ENCODE data around the gene GALNT14. TPM values are rescaled to one million over a fixed set of nuclear protein-coding genes. Genes with fewer than 3 reads are reported as not detected.

Gene GALNT14
- total RNA-seq, 2 donors from 2014 or later = 1.6 TPM; not detected in 1

DNA sequence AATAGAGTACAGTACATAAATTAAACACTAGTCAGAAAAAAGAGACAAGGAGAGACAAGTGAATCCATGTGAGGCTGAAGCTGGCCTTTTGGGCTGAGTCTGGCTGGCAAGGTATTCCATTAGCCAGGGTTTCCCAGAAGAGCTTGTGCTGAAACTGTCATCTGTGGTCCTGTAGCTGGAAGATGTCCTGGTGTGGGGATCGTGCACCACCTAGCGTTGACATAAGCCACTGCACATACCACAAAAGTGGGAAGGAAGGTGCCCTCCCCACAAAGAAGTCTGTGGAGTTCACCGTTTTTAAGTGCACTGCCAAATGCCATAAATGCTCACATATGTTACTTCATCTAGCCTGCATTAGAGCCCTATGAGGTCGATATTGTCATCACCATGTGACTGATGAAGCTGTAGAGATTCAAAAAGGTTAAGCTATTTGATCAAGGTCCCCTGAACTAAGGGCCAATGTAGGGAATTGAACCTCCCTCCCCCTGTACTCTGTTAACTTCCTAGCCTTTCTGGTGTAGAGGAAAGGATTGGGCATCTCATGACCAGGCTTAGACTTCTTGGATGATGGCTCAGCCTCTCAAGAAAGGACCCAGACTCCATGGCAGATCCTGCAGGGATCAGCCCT is 31.9 kb upstream of the GALNT14 start:
- Histone ChIP-seq H3K27me3 (replicated peaks; ENCODE audit: insufficient read depth) (no peaks in the 10 kb centered on the region), H3K9me3 (no peaks in the 10 kb centered on the region), H3K27ac (no peak overlapping the region), H3K36me3 (no peaks in the 10 kb centered on the region), H3K4me3 (no peak overlapping the region), H3K4me1 (ENCODE audit: control insufficient read depth in 1 of 2, low read depth in 2 of 2) (peaks cover 0 to 5% of the 10 kb centered on the region in 2 donors)
- TF ChIP-seq, protein P1, sequence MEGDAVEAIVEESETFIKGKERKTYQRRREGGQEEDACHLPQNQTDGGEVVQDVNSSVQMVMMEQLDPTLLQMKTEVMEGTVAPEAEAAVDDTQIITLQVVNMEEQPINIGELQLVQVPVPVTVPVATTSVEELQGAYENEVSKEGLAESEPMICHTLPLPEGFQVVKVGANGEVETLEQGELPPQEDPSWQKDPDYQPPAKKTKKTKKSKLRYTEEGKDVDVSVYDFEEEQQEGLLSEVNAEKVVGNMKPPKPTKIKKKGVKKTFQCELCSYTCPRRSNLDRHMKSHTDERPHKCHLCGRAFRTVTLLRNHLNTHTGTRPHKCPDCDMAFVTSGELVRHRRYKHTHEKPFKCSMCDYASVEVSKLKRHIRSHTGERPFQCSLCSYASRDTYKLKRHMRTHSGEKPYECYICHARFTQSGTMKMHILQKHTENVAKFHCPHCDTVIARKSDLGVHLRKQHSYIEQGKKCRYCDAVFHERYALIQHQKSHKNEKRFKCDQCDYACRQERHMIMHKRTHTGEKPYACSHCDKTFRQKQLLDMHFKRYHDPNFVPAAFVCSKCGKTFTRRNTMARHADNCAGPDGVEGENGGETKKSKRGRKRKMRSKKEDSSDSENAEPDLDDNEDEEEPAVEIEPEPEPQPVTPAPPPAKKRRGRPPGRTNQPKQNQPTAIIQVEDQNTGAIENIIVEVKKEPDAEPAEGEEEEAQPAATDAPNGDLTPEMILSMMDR (IDR thresholded peaks at IDR 0.05) = peak; percentile 89
- DNase-seq (ENCODE audit: low spot score) (no peak), ATAC-seq (ENCODE audit: insufficient number of reproducible peaks, low FRiP score, low read depth) (no peak)

DNA sequence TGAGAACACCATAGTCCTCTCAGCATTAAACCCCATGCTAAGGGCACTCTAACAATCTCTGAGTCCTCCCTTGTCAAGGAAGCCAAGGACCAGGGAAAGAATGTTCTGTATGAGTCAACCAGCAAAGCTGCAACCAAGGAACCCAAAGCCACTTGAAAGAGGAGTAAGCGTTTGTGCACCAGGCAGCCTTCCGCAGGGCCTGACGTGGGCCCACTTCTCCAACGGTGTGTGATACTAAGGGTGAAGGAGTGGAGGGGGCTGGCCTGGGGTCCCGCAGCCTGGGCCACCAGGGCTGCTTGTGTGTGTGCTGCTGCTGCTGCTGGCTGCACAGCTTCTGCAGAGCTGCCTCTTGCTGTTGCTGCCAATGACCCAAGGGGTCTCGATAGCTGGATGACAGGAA is 30.1 kb upstream of the GALNT14 start:
- TF ChIP-seq, protein P1 (IDR thresholded peaks at IDR 0.05) = no peak
- Histone ChIP-seq H3K4me3 (no peak overlapping the region), H3K4me1 (ENCODE audit: control insufficient read depth in 1 of 2, low read depth in 2 of 2) (peaks cover 0 to 5% of the 10 kb centered on the region in 2 donors), H3K36me3 (no peaks in the 10 kb centered on the region), H3K27ac (no peak overlapping the region), H3K27me3 (replicated peaks; ENCODE audit: insufficient read depth) (no peaks in the 10 kb centered on the region), H3K9me3 (no peaks in the 10 kb centered on the region)
- no peak for DNase-seq (ENCODE audit: low spot score)
- ATAC-seq (ENCODE audit: insufficient number of reproducible peaks, low FRiP score, low read depth) = no peak

DNA sequence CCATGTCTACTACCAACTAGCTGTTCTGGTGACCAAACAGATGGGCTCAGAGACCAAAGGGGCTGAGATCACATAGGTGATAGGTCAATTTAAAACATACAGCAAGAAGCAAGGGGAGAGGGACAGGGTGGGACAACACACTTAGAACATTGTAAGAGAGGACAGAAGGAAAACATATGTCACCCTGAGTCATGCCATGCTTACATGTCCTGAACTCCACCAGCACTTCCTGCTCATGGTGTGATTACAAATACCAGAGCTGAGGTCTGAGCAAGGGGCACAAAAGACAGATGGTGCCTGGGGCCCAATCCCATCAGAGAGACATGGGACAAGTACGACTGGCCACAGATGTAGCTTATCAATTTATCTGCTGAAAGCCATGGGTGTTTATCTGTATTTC is 28.7 kb upstream of the GALNT14 start:
- H3K4me3 ChIP-seq = no peak overlapping the region
- no peaks in the 10 kb centered on the region for H3K9me3 ChIP-seq
- no peak overlapping the region for H3K27ac ChIP-seq
- no peaks in the 10 kb centered on the region for H3K27me3 ChIP-seq (replicated peaks; ENCODE audit: insufficient read depth)
- DNase-seq (ENCODE audit: low spot score) (no peak), ATAC-seq (ENCODE audit: insufficient number of reproducible peaks, low FRiP score, low read depth) (no peak)
- TF ChIP-seq, protein P1 (IDR thresholded peaks at IDR 0.05) = no peak
- H3K4me1 ChIP-seq (ENCODE audit: control insufficient read depth in 1 of 2, low read depth in 2 of 2) = no peaks in the 10 kb centered on the region
- no peaks in the 10 kb centered on the region for H3K36me3 ChIP-seq

DNA sequence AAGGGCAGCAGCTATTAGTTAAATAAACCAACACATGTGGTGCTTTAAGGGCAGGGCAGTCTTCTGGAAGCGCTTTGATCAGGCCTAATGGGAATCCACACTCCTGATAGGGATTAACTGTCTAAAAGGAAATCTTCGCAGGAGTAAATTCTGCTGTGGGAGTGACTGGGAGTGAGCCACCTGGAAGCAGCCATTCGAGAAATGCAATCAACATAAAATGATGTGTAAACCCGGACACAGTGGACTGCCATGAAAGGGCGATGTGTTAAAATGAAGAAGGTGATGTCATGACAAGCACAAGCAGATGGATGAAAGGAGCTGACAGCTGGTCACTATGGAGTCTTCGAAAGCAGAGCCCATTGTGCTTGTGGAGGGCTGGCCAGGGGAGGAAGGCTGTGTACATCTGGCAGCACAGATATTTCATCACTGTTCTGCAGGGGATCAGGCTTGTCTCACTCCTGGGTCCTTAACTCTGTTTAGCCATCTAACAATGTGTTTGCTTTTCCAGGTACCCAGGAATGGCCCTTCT is 24.8 kb upstream of the GALNT14 start:
- Histone ChIP-seq H3K4me3 (no peak overlapping the region), H3K27ac (no peak overlapping the region), H3K27me3 (replicated peaks; ENCODE audit: insufficient read depth) (no peaks in the 10 kb centered on the region), H3K36me3 (no peaks in the 10 kb centered on the region), H3K4me1 (ENCODE audit: control insufficient read depth in 1 of 2, low read depth in 2 of 2) (no peaks in the 10 kb centered on the region), H3K9me3 (no peaks in the 10 kb centered on the region)
- TF ChIP-seq, protein P1 (IDR thresholded peaks at IDR 0.05) = no peak
- no peak for ATAC-seq (ENCODE audit: insufficient number of reproducible peaks, low FRiP score, low read depth)
- DNase-seq (ENCODE audit: low spot score) = no peak

DNA sequence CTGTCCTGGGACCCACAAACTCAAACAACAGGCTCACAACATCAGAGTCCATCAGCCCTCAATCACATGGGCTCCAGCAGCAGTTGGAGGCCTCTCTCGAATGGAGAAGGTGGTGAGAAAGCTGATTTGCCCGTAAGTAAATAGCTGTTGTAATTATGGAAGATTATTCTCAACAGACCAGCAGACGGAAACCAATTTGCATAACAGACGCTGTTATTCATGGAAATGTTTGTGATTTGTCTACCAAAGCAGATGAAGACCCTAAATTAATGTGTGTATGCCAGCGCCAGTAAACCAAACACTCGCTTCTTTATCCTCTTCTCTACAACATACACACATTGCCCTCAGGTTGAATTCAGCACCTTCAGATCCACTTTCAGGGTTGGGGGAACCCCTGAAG is 23.4 kb upstream of the GALNT14 start:
- no peaks in the 10 kb centered on the region for H3K9me3 ChIP-seq
- no peaks in the 10 kb centered on the region for H3K27me3 ChIP-seq (replicated peaks; ENCODE audit: insufficient read depth)
- H3K4me3 ChIP-seq = no peak overlapping the region
- H3K36me3 ChIP-seq = no peaks in the 10 kb centered on the region
- TF ChIP-seq, protein P1 (IDR thresholded peaks at IDR 0.05) = no peak
- ATAC-seq (ENCODE audit: insufficient number of reproducible peaks, low FRiP score, low read depth) (no peak), DNase-seq (ENCODE audit: low spot score) (no peak)
- no peaks in the 10 kb centered on the region for H3K4me1 ChIP-seq (ENCODE audit: control insufficient read depth in 1 of 2, low read depth in 2 of 2)
- no peak overlapping the region for H3K27ac ChIP-seq
